Effector memory CD4-positive, alpha-beta T cell (primary cell): ENCODE results near the gene OR2T10.
"Not testable (repeated sequence)": the region's sequence is repeated elsewhere in the genome, so short reads cannot be mapped to it uniquely, and the experiment has no call there.

Experiments
- DNase-seq, 3 donors: peaks; one replicate each; pipeline ENCODE4 v3.0.0-alpha.2; 2020
- H3K27ac ChIP-seq: 2 replicates; pipeline ENCODE4 v1.7.0; 2013; ENCODE audit warnings: mild to moderate bottlenecking, low read length, moderate library complexity; ENCODE audit not compliant: insufficient read depth, poor library complexity, severe bottlenecking
- H3K27me3 ChIP-seq: replicated peaks from 2 replicates; pipeline ENCODE4 v1.7.0; 2013; ENCODE audit warnings: mild to moderate bottlenecking, low read length; ENCODE audit not compliant: insufficient read depth, control insufficient read depth, poor library complexity, severe bottlenecking
- H3K36me3 ChIP-seq: 2 replicates; pipeline ENCODE4 v1.7.0; 2013; ENCODE audit warnings: mild to moderate bottlenecking, low read length, moderate library complexity; ENCODE audit not compliant: control insufficient read depth, insufficient read depth
- H3K4me1 ChIP-seq: 2 replicates; pipeline ENCODE4 v1.7.0; 2013; ENCODE audit warnings: low read length, mild to moderate bottlenecking; ENCODE audit not compliant: control insufficient read depth, insufficient read depth, poor library complexity, severe bottlenecking
- H3K4me3 ChIP-seq: 2 replicates; pipeline ENCODE4 v1.7.0; 2013; ENCODE audit warnings: low read length, low read depth, mild to moderate bottlenecking; ENCODE audit not compliant: insufficient read depth, poor library complexity, severe bottlenecking
- H3K9me3 ChIP-seq: 2 replicates; pipeline ENCODE4 v1.7.0; 2013; ENCODE audit warnings: mild to moderate bottlenecking, low read length, moderate library complexity; ENCODE audit not compliant: control insufficient read depth
- total RNA-seq, 3 donors: gene quantifications; one replicate each; lab custom pipeline; 2026; lab: John Stamatoyannopoulos, UW

Gene OR2T10
- 0 reads per million in 3 donors for total RNA-seq

GRCh38 chr1:248597589-248597988 is at the start of gene OR2T10:
TSS of gene OR2T10 (minus strand) at chr1:248597700. CDS start at chr1:248593768, 3,932 bp downstream.
- H3K36me3 ChIP-seq = no peaks in the 10 kb centered on the region
- H3K4me3 ChIP-seq = no peak within 1 kb of the TSS
- no peak within 1 kb of the TSS for H3K27ac ChIP-seq
- no peaks in the 10 kb centered on the region for H3K27me3 ChIP-seq
- DNase-seq = no peak
- H3K4me1 ChIP-seq = no peaks in the 10 kb centered on the region
- no peaks in the 10 kb centered on the region for H3K9me3 ChIP-seq

- H3K36me3 ChIP-seq, H3K9me3 ChIP-seq, H3K27me3 ChIP-seq, DNase-seq, H3K4me1 ChIP-seq, H3K27ac ChIP-seq, H3K4me3 ChIP-seq: not testable (repeated sequence)
These were observed 47.7 kb upstream of the OR2T10 start, which contains the start of gene OR2T35 for GRCh38 chr1:248645178-248645577. TSS of gene OR2T35 (minus strand) at chr1:248645278. CDS start at chr1:248639258, 6,020 bp downstream.

GRCh38 chr1:248642971-248643651 is 45.6 kb upstream of the OR2T10 start:
- DNase-seq, H3K27me3 ChIP-seq, H3K27ac ChIP-seq, H3K9me3 ChIP-seq, H3K4me3 ChIP-seq, H3K4me1 ChIP-seq, H3K36me3 ChIP-seq: not testable (repeated sequence)

- H3K36me3 ChIP-seq, H3K4me1 ChIP-seq, H3K27me3 ChIP-seq, H3K4me3 ChIP-seq, H3K27ac ChIP-seq, H3K9me3 ChIP-seq, DNase-seq: not testable (repeated sequence)
These were observed 44.1 kb upstream of the OR2T10 start for GRCh38 chr1:248641583-248641982.

- H3K27ac ChIP-seq, H3K36me3 ChIP-seq, DNase-seq, H3K4me1 ChIP-seq, H3K27me3 ChIP-seq, H3K9me3 ChIP-seq, H3K4me3 ChIP-seq: not testable (repeated sequence)
These were observed 43.4 kb upstream of the OR2T10 start for GRCh38 chr1:248640906-248641305.

- not testable (repeated sequence) for DNase-seq, H3K9me3 ChIP-seq, H3K27me3 ChIP-seq, H3K4me3 ChIP-seq, H3K36me3 ChIP-seq, H3K27ac ChIP-seq, H3K4me1 ChIP-seq
These were observed 42.2 kb upstream of the OR2T10 start for GRCh38 chr1:248639652-248640051.

GRCh38 chr1:248636612-248637011 is 39.1 kb upstream of the OR2T10 start:
- DNase-seq, H3K9me3 ChIP-seq, H3K4me3 ChIP-seq, H3K27me3 ChIP-seq, H3K36me3 ChIP-seq, H3K4me1 ChIP-seq, H3K27ac ChIP-seq: not testable (repeated sequence)

- H3K36me3 ChIP-seq, H3K27me3 ChIP-seq, H3K27ac ChIP-seq, H3K4me3 ChIP-seq, DNase-seq, H3K4me1 ChIP-seq, H3K9me3 ChIP-seq: not testable (repeated sequence)
These were observed 37.5 kb upstream of the OR2T10 start, which contains the start of gene OR2T11 for GRCh38 chr1:248634991-248635390. TSS of gene OR2T11 (minus strand) at chr1:248635091. CDS start at chr1:248627128, 7,963 bp downstream.

GRCh38 chr1:248631354-248632008 is 34.0 kb upstream of the OR2T10 start:
- Histone ChIP-seq H3K27me3 (no peaks in the 10 kb centered on the region), H3K4me1 (no peaks in the 10 kb centered on the region), H3K27ac (no peak overlapping the region), H3K9me3 (no peaks in the 10 kb centered on the region), H3K36me3 (no peaks in the 10 kb centered on the region), H3K4me3 (no peak overlapping the region)
- DNase-seq = no peak

GRCh38 chr1:248630551-248630950 is 33.1 kb upstream of the OR2T10 start:
- DNase-seq = no peak
- Histone ChIP-seq H3K27ac (no peak overlapping the region), H3K27me3 (no peaks in the 10 kb centered on the region), H3K4me1 (no peaks in the 10 kb centered on the region), H3K36me3 (no peaks in the 10 kb centered on the region), H3K4me3 (no peak overlapping the region), H3K9me3 (no peaks in the 10 kb centered on the region)
